Activated CD4-positive, alpha-beta memory T cell treated with anti-CD3 and anti-CD28 coated beads, Interleukin-2, amount 10 ng/mL, durations not matched to agents 7 days and 5 days (primary cell): ENCODE results near the gene SEMA4B. TPM values are rescaled to one million over a fixed set of nuclear protein-coding genes. Genes with fewer than 3 reads are reported as not detected.

Source experiments
- CTCF ChIA-PET: fragments of 350-600 bp; sonication (Branson Sonifier 250); formaldehyde crosslinking; loops from one replicate; lab custom pipeline; 2021; ENCODE audit warnings: antibody characterized with exemption, inconsistent platforms; lab: Charles Lee
- POLR2A ChIA-PET: fragments of 350-600 bp; sonication (Branson Sonifier 250); formaldehyde crosslinking; loops from one replicate; lab custom pipeline; 2021; ENCODE audit warnings: antibody characterized with exemption; lab: Charles Lee
- DNase-seq: peaks from one replicate; pipeline ENCODE4 v3.0.0-alpha.2; 2020
- H3K27ac Mint-ChIP-seq: one replicate; pipeline ENCODE4 v1.8.0; 2021; ENCODE audit warnings: mild to moderate bottlenecking, mixed read lengths
- H3K27me3 Mint-ChIP-seq: one replicate; pipeline ENCODE4 v1.8.0; 2021; ENCODE audit warnings: mixed read lengths
- H3K36me3 Mint-ChIP-seq: one replicate; pipeline ENCODE4 v1.8.0; 2021; ENCODE audit warnings: low read depth, mixed read lengths
- H3K4me1 Mint-ChIP-seq: one replicate; pipeline ENCODE4 v1.8.0; 2021; ENCODE audit warnings: mixed read lengths
- H3K4me3 Mint-ChIP-seq: one replicate; pipeline ENCODE4 v1.8.0; 2021; ENCODE audit warnings: mild to moderate bottlenecking, mixed read lengths
- H3K9me3 Mint-ChIP-seq: one replicate; pipeline ENCODE4 v1.8.0; 2021; ENCODE audit warnings: mixed read lengths
- total RNA-seq, 2 experiments: library from RNA; stranded (reverse); gene quantifications; one replicate each; pipeline ENCODE4 v1.2.3, GENCODE V29; 2021

The SEMA4B gene
- total RNA-seq, 2 experiments from 2014 or later, result 29.7 to 29.9 TPM

GRCh38 chr15:90225047-90225446, 23.9 kb downstream of the SEMA4B start:
- CTCF ChIA-PET, result no interaction called here
- Mint-ChIP-seq H3K9me3 (no peaks in the 10 kb centered on the region), H3K27me3 (no peaks in the 10 kb centered on the region), H3K4me1 (peaks cover 13% of the 10 kb centered on the region), H3K36me3 (peaks cover 32% of the 10 kb centered on the region), H3K4me3 (no peak overlapping the region), H3K27ac (no peak overlapping the region)
- POLR2A ChIA-PET, result no interaction called here
- no peak for DNase-seq

DNA sequence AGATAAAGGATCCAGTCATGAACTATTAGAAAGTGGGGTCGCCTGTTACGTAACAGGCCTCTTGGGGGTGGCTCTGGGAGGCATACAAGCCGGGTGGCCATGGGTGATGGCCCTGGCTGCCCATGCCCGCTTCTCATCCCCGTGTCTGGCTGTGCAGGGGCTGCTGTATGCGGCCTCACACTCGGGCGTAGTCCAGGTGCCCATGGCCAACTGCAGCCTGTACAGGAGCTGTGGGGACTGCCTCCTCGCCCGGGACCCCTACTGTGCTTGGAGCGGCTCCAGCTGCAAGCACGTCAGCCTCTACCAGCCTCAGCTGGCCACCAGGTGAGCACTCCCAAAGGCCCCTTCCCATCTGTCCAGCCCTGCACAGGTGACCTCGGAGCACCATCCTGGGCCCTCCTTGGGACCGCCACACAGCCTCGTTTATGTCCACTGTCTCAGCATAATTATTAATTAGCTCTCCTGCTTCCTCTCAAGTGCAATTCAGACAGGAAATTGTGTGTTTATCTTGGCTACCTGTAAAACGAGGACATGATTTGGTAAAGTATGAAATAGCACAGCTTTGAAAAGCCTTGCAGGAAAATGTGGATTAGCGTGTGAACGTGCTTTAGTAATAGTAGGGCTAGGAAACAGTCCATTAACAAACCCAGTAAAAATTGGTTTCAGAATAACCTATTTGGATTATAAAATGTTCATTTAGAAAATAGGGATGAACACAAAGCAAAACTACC, 24.5 kb downstream of the SEMA4B start:
- Mint-ChIP-seq H3K27ac (no peak overlapping the region), H3K4me3 (no peak overlapping the region)
- POLR2A ChIA-PET, result interaction anchor here (0.7 kb wide), 1 partner anchor 83 kb away, joined by 3 read pairs; no protein-coding TSS in a partner anchor

GRCh38 chr15:90227336-90227735, 26.2 kb downstream of the SEMA4B start:
- no peaks in the 10 kb centered on the region for H3K27me3 Mint-ChIP-seq
- H3K4me1 Mint-ChIP-seq, result peaks cover 35% of the 10 kb centered on the region
- H3K36me3 Mint-ChIP-seq, result peaks cover 47% of the 10 kb centered on the region
- H3K4me3 Mint-ChIP-seq, result no peak overlapping the region
- ChIA-PET POLR2A (interaction anchor here (1.4 to 2.4 kb wide), 2 partner anchors 26 to 38 kb away, joined by 3 to 7 read pairs; partner anchors contain the start of genes NGRN and SEMA4B), CTCF (no interaction called here)
- H3K27ac Mint-ChIP-seq, result no peak overlapping the region
- no peak for DNase-seq
- no peaks in the 10 kb centered on the region for H3K9me3 Mint-ChIP-seq

More for the DNA sequence above, 24.5 kb downstream of the SEMA4B start:
- CTCF ChIA-PET, result no interaction called here
- Mint-ChIP-seq H3K27me3 (no peaks in the 10 kb centered on the region), H3K9me3 (no peaks in the 10 kb centered on the region), H3K4me1 (peaks cover 18% of the 10 kb centered on the region), H3K36me3 (peaks cover 38% of the 10 kb centered on the region)
- no peak for DNase-seq

DNA sequence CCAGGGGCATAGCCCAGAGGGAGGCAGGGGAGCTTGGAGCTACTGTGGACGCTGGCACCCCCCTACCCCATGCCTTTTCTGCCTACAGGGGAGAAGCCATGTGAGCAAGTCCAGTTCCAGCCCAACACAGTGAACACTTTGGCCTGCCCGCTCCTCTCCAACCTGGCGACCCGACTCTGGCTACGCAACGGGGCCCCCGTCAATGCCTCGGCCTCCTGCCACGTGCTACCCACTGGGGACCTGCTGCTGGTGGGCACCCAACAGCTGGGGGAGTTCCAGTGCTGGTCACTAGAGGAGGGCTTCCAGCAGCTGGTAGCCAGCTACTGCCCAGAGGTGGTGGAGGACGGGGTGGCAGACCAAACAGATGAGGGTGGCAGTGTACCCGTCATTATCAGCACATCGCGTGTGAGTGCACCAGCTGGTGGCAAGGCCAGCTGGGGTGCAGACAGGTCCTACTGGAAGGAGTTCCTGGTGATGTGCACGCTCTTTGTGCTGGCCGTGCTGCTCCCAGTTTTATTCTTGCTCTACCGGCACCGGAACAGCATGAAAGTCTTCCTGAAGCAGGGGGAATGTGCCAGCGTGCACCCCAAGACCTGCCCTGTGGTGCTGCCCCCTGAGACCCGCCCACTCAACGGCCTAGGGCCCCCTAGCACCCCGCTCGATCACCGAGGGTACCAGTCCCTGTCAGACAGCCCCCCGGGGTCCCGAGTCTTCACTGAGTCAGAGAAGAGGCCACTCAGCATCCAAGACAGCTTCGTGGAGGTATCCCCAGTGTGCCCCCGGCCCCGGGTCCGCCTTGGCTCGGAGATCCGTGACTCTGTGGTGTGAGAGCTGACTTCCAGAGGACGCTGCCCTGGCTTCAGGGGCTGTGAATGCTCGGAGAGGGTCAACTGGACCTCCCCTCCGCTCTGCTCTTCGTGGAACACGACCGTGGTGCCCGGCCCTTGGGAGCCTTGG, 27.0 kb downstream of the SEMA4B start:
- Mint-ChIP-seq H3K27ac (no peak overlapping the region), H3K4me3 (no peak overlapping the region), H3K27me3 (no peaks in the 10 kb centered on the region), H3K4me1 (peaks cover 39% of the 10 kb centered on the region), H3K9me3 (no peaks in the 10 kb centered on the region), H3K36me3 (peaks cover 51% of the 10 kb centered on the region)
- DNase-seq, result no peak
- POLR2A ChIA-PET, result interaction anchor here (1.4 to 2.4 kb wide), 2 partner anchors 27 to 38 kb away, joined by 3 to 7 read pairs; partner anchors contain the start of genes NGRN and SEMA4B
- CTCF ChIA-PET, result no interaction called here

DNA sequence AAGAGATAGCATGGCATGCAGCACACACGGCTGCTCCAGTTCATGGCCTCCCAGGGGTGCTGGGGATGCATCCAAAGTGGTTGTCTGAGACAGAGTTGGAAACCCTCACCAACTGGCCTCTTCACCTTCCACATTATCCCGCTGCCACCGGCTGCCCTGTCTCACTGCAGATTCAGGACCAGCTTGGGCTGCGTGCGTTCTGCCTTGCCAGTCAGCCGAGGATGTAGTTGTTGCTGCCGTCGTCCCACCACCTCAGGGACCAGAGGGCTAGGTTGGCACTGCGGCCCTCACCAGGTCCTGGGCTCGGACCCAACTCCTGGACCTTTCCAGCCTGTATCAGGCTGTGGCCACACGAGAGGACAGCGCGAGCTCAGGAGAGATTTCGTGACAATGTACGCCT, 27.8 kb downstream of the SEMA4B start:
- no peaks in the 10 kb centered on the region for H3K27me3 Mint-ChIP-seq
- ChIA-PET POLR2A (interaction anchor here (1.6 to 2.4 kb wide), 2 partner anchors 37 to 643 kb away, joined by 3 to 7 read pairs; partner anchors contain the start of gene NGRN), CTCF (no interaction called here)
- H3K4me3 Mint-ChIP-seq, result no peak overlapping the region
- H3K9me3 Mint-ChIP-seq, result no peaks in the 10 kb centered on the region
- H3K36me3 Mint-ChIP-seq, result peaks cover 47% of the 10 kb centered on the region
- DNase-seq, result no peak
- H3K27ac Mint-ChIP-seq, result no peak overlapping the region
- peaks cover 39% of the 10 kb centered on the region for H3K4me1 Mint-ChIP-seq

GRCh38 chr15:90230071-90230494, 29.0 kb downstream of the SEMA4B start:
- H3K27ac Mint-ChIP-seq, result peak overlapping the region; percentile 92
- peak overlapping the region; percentile 97 for H3K4me3 Mint-ChIP-seq
- no peaks in the 10 kb centered on the region for H3K9me3 Mint-ChIP-seq
- POLR2A ChIA-PET, result interaction anchor here (1.2 to 4.8 kb wide), 8 partner anchors 8 to 641 kb away, joined by 3 to 99 read pairs (median 23); partner anchors contain the start of genes IDH2, NGRN, SEMA4B and TTLL13
- H3K4me1 Mint-ChIP-seq, result peaks cover 48% of the 10 kb centered on the region
- DNase-seq, result no peak
- CTCF ChIA-PET, result interaction anchor here (1.0 to 2.2 kb wide), 5 partner anchors 9 to 57 kb away, joined by 3 to 12 read pairs (median 4); no protein-coding TSS in a partner anchor
- H3K27me3 Mint-ChIP-seq, result no peaks in the 10 kb centered on the region
- H3K36me3 Mint-ChIP-seq, result peaks cover 47% of the 10 kb centered on the region

DNA sequence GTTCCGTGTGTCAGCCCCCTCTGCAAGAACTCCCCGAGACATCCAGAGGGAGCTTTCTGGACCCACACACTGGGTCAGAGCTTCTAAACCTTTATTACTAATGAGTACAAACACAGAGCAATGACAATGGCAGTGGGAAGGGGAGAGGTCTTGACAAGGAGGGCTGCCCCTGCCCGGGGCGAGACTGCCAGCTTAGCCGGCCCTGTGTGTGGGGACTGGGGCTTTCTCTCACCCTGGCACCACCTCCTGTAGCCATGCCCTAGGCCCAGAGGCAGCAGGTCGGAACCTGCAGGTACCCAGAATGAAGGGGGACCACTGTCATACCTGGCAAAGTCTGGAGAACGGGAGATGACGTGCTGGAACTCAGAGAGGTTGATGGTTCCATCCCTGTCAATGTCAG, 29.5 kb downstream of the SEMA4B start:
- ChIA-PET CTCF (interaction anchor here (0.6 to 2.7 kb wide), 10 partner anchors 9 to 87 kb away, joined by 3 to 12 read pairs (median 6); partner anchors contain the start of gene SEMA4B), POLR2A (interaction anchor here (0.7 to 4.8 kb wide), 12 partner anchors 9 to 641 kb away, joined by 3 to 99 read pairs (median 4); partner anchors contain the start of genes IDH2, NGRN, SEMA4B and TTLL13)
- peak overlapping the region; percentile 97 for H3K4me3 Mint-ChIP-seq
- H3K4me1 Mint-ChIP-seq, result peaks cover 51% of the 10 kb centered on the region
- peak overlapping the region; percentile 92 for H3K27ac Mint-ChIP-seq
- DNase-seq, result no peak
- H3K27me3 Mint-ChIP-seq, result no peaks in the 10 kb centered on the region
- peaks cover 42% of the 10 kb centered on the region for H3K36me3 Mint-ChIP-seq
- no peaks in the 10 kb centered on the region for H3K9me3 Mint-ChIP-seq

GRCh38 chr15:90231028-90232017, 30.2 kb downstream of the SEMA4B start:
- H3K4me1 Mint-ChIP-seq, result peaks cover 58% of the 10 kb centered on the region
- POLR2A ChIA-PET, result interaction anchor here (0.7 to 4.8 kb wide), 18 partner anchors 10 to 700 kb away, joined by 3 to 99 read pairs (median 6); partner anchors contain the start of genes IDH2, NGRN, SEMA4B and TTLL13
- CTCF ChIA-PET, result interaction anchor here (0.5 to 2.7 kb wide), 13 partner anchors 10 to 88 kb away, joined by 3 to 12 read pairs (median 7); partner anchors contain the start of gene SEMA4B
- no peaks in the 10 kb centered on the region for H3K27me3 Mint-ChIP-seq
- H3K9me3 Mint-ChIP-seq, result no peaks in the 10 kb centered on the region
- H3K4me3 Mint-ChIP-seq, result peak overlapping the region; percentile 97
- H3K36me3 Mint-ChIP-seq, result peaks cover 39% of the 10 kb centered on the region
- DNase-seq, result peak; percentile 87
- H3K27ac Mint-ChIP-seq, result peak overlapping the region; percentile 92

- Mint-ChIP-seq H3K36me3 (peaks cover 38% of the 10 kb centered on the region), H3K4me3 (peak overlapping the region; percentile 97), H3K4me1 (peaks cover 61% of the 10 kb centered on the region), H3K27me3 (no peaks in the 10 kb centered on the region), H3K27ac (peak overlapping the region; percentile 92), H3K9me3 (no peaks in the 10 kb centered on the region)
- no peak for DNase-seq
- ChIA-PET POLR2A (interaction anchor here (1.0 to 4.8 kb wide), 21 partner anchors 11 to 722 kb away, joined by 3 to 99 read pairs (median 6); partner anchors contain the start of genes IDH2, NGRN, RCCD1 and SEMA4B), CTCF (interaction anchor here (2.2 to 3.2 kb wide), 7 partner anchors 11 to 89 kb away, joined by 7 to 16 read pairs (median 10); partner anchors contain the start of gene SEMA4B)
Observed at GRCh38 chr15:90232196-90232595, 31.1 kb downstream of the SEMA4B start.

DNA sequence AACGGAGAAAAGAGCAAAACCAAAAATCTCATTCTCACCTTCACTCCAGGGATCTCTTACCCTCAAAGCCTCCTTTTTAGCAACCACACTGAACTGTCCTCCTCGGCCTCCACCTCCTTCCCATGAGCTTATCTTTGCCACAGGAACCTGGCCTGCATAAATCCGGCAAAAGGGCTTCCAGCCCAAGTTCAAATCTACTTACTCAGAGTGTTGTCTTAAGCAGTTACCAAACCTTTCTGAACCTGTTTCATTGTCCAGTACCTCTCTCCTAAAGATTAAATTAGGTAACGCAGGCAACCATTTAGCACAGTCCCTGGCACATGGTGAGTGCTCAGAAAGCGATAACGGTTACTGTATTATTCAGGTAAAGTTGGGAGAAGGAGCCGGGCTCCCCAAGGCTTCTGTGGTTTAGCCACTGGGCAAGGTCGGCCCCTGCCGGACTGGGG, 31.8 kb downstream of the SEMA4B start:
- peaks cover 61% of the 10 kb centered on the region for H3K4me1 Mint-ChIP-seq
- peak; percentile 30 for DNase-seq
- H3K4me3 Mint-ChIP-seq, result peak overlapping the region; percentile 97
- H3K27ac Mint-ChIP-seq, result peak overlapping the region; percentile 92
- POLR2A ChIA-PET, result interaction anchor here (0.9 to 4.8 kb wide), 23 partner anchors 11 to 722 kb away, joined by 3 to 99 read pairs (median 5); partner anchors contain the start of genes AP3S2, IDH2, NGRN and RCCD1
- no peaks in the 10 kb centered on the region for H3K9me3 Mint-ChIP-seq
- peaks cover 40% of the 10 kb centered on the region for H3K36me3 Mint-ChIP-seq
- CTCF ChIA-PET, result interaction anchor here (0.5 to 3.2 kb wide), 10 partner anchors 12 to 146 kb away, joined by 3 to 16 read pairs (median 6); no protein-coding TSS in a partner anchor
- H3K27me3 Mint-ChIP-seq, result no peaks in the 10 kb centered on the region
